Gastroesophageal sphincter (tissue), 3 donors: ENCODE results near the gene RERG.

Source experiments
- CTCF ChIP-seq, 4 experiments: fragments of 200-600 bp in 2 of 4; fragments of 450-650 bp in 2 of 4; sonication (generic) in 1 of 4; IDR thresholded peaks; one replicate each; pipeline ENCODE4 v1.5.1; 2017 to 2019; ENCODE audit warnings: antibody characterized with exemption in 4 of 4, mild to moderate bottlenecking in 2 of 4, moderate library complexity in 2 of 4
- EP300 ChIP-seq: sonication (generic); formaldehyde crosslinking; IDR thresholded peaks from one replicate; pipeline ENCODE4 v1.6.1; 2017; ENCODE audit warnings: antibody characterized with exemption, mild to moderate bottlenecking
- POLR2A ChIP-seq, 2 donors: fragments of 450-650 bp; IDR thresholded peaks; one replicate each; pipeline ENCODE4 v1.6.1; 2017; ENCODE audit warnings: antibody characterized with exemption in 2 of 2, mild to moderate bottlenecking in 2 of 2, moderate library complexity in 1 of 2

GRCh38 chr12:15146585-15146984 lies 74.6 kb downstream of the RERG start:
- TF ChIP-seq CTCF (IDR thresholded peaks at IDR 0.05) (no peak), POLR2A (IDR thresholded peaks at IDR 0.05) (no peak), EP300 (no peak)
